GM21515 (cell line): ENCODE results near the gene ACCSL.

Source experiments
- ATAC-seq: cut with Tn5 transposase; IDR thresholded peaks from one replicate; pipeline ENCODE4 v1.9.1; 2021; ENCODE audit not compliant: unreplicated experiment

Gene ACCSL

GRCh38 chr11:44047931-44048431, at the start of gene ACCSL:
ACCSL (plus strand) TSS chr11:44047981; CDS start chr11:44048037, 56 bp downstream.
- ATAC-seq, result no peak

- no peak for ATAC-seq
These were observed 49.5 kb upstream of the ACCSL start for GRCh38 chr11:43998308-43998707.

GRCh38 chr11:44000731-44001130, 47.0 kb upstream of the ACCSL start:
- ATAC-seq, result no peak

GRCh38 chr11:44002191-44003093, 45.3 kb upstream of the ACCSL start:
- ATAC-seq, result no peak

- no peak for ATAC-seq
These were observed 43.9 kb upstream of the ACCSL start for GRCh38 chr11:44003736-44004451.

- ATAC-seq, result no peak
These were observed 43.2 kb upstream of the ACCSL start for GRCh38 chr11:44004452-44005062.

GRCh38 chr11:44005063-44005701, 42.6 kb upstream of the ACCSL start:
- no peak for ATAC-seq

- no peak for ATAC-seq
These were observed 41.8 kb upstream of the ACCSL start for GRCh38 chr11:44005956-44006355.

- ATAC-seq, result no peak
These were observed 40.8 kb upstream of the ACCSL start for GRCh38 chr11:44006917-44007361.

- ATAC-seq, result no peak
These were observed 40.2 kb upstream of the ACCSL start for GRCh38 chr11:44007481-44008087.

- no peak for ATAC-seq
These were observed 39.7 kb upstream of the ACCSL start for GRCh38 chr11:44008088-44008501.

- ATAC-seq, result no peak
These were observed 39.1 kb upstream of the ACCSL start for GRCh38 chr11:44008698-44009097.

- ATAC-seq, result no peak
These were observed 37.0 kb upstream of the ACCSL start for GRCh38 chr11:44010789-44011251.

GRCh38 chr11:44011797-44012196, 36.0 kb upstream of the ACCSL start:
- no peak for ATAC-seq

- ATAC-seq, result no peak
These were observed 32.7 kb upstream of the ACCSL start for GRCh38 chr11:44014968-44015623.

- ATAC-seq, result no peak
These were observed 32.2 kb upstream of the ACCSL start for GRCh38 chr11:44015624-44016007.

- no peak for ATAC-seq
These were observed 31.6 kb upstream of the ACCSL start for GRCh38 chr11:44016131-44016530.

- no peak for ATAC-seq
These were observed 31.0 kb upstream of the ACCSL start for GRCh38 chr11:44016546-44017442.
